Urothelium cell line (cell line): ENCODE results near the gene LRCH1.

Experiments used
- DNase-seq: peaks from one replicate; pipeline ENCODE4 v3.0.0; 2011; ENCODE audit warnings: low spot score, mixed read lengths
- FAIRE-seq: peaks from 2 replicates; lab custom pipeline; 2011; peaks lifted over from hg19 to GRCh38; lab: Jason Lieb, UNC

The LRCH1 gene

GRCh38 chr13:46630431-46631178 is 77.6 kb downstream of the LRCH1 start:
- DNase-seq (no peak), FAIRE-seq (no peak)

GRCh38 chr13:46631179-46631542 is 78.2 kb downstream of the LRCH1 start:
- DNase-seq (no peak), FAIRE-seq (no peak)

GRCh38 chr13:46632176-46632575 is 79.2 kb downstream of the LRCH1 start:
- DNase-seq (no peak), FAIRE-seq (no peak)

- DNase-seq (peak; percentile 33), FAIRE-seq (no peak)
These were observed 80.4 kb downstream of the LRCH1 start for GRCh38 chr13:46633416-46633815.

GRCh38 chr13:46636451-46636850 is 83.5 kb downstream of the LRCH1 start:
- no peak for DNase-seq
- FAIRE-seq: no peak

GRCh38 chr13:46637213-46637612 is 84.2 kb downstream of the LRCH1 start:
- FAIRE-seq: no peak
- no peak for DNase-seq

- DNase-seq (no peak), FAIRE-seq (no peak)
These were observed 85.3 kb downstream of the LRCH1 start for GRCh38 chr13:46638262-46638661.

- DNase-seq (no peak), FAIRE-seq (no peak)
These were observed 86.3 kb downstream of the LRCH1 start for GRCh38 chr13:46639033-46639981.

GRCh38 chr13:46640843-46641242 is 87.9 kb downstream of the LRCH1 start:
- DNase-seq (no peak), FAIRE-seq (no peak)

GRCh38 chr13:46641274-46642081 is 88.5 kb downstream of the LRCH1 start:
- FAIRE-seq: no peak
- no peak for DNase-seq

- DNase-seq: no peak
- FAIRE-seq: no peak
These were observed 89.3 kb downstream of the LRCH1 start for GRCh38 chr13:46642254-46642653.

- FAIRE-seq (no peak), DNase-seq (no peak)
These were observed 90.3 kb downstream of the LRCH1 start for GRCh38 chr13:46643165-46643777.

GRCh38 chr13:46644816-46645215 is 91.8 kb downstream of the LRCH1 start:
- no peak for FAIRE-seq

GRCh38 chr13:46647512-46648065 is 94.6 kb downstream of the LRCH1 start:
- DNase-seq (no peak), FAIRE-seq (no peak)

More at GRCh38 chr13:46644816-46645215, 91.8 kb downstream of the LRCH1 start:
- DNase-seq: no peak

GRCh38 chr13:46648166-46648607 is 95.2 kb downstream of the LRCH1 start:
- FAIRE-seq: no peak
- no peak for DNase-seq

GRCh38 chr13:46649816-46650215 is 96.8 kb downstream of the LRCH1 start:
- DNase-seq (no peak), FAIRE-seq (no peak)

- no peak for DNase-seq
- FAIRE-seq: no peak
These were observed 102.0 kb downstream of the LRCH1 start for GRCh38 chr13:46654951-46655350.

GRCh38 chr13:46655377-46656180 is 102.6 kb downstream of the LRCH1 start:
- no peak for FAIRE-seq
- DNase-seq: no peak

- DNase-seq (no peak), FAIRE-seq (no peak)
These were observed 103.8 kb downstream of the LRCH1 start for GRCh38 chr13:46656786-46657185.
